Stimulated activated CD4-positive, alpha-beta T cell treated with anti-CD3 and anti-CD28 coated beads, Interleukin-15, amount 100 ng/mL, for 48 hours (primary cell): ENCODE results near the gene PMEPA1.

ENCODE experiments used
- DNase-seq, 2 donors: peaks; one replicate each; pipeline ENCODE4 v3.0.0-alpha.2; 2020; ENCODE audit warnings: low read depth in 2 of 2

Gene PMEPA1

DNA sequence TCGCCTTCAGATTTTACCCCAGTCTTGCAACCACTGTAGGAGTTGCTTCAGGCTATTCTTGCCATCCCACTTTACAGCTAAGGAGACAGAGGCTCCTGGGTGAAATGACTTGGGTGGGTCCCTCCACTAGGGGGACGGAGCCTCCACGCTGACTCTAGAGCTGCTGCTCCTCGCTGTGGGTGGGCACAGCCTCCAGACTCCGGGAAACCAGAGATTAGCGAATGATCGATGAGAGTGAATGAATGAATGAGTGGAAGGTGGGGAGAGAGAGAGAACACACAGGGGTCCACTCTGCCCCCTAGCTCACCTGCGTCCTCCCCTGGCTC is 100.0 kb downstream of the PMEPA1 start:
- DNase-seq: no peak

DNA sequence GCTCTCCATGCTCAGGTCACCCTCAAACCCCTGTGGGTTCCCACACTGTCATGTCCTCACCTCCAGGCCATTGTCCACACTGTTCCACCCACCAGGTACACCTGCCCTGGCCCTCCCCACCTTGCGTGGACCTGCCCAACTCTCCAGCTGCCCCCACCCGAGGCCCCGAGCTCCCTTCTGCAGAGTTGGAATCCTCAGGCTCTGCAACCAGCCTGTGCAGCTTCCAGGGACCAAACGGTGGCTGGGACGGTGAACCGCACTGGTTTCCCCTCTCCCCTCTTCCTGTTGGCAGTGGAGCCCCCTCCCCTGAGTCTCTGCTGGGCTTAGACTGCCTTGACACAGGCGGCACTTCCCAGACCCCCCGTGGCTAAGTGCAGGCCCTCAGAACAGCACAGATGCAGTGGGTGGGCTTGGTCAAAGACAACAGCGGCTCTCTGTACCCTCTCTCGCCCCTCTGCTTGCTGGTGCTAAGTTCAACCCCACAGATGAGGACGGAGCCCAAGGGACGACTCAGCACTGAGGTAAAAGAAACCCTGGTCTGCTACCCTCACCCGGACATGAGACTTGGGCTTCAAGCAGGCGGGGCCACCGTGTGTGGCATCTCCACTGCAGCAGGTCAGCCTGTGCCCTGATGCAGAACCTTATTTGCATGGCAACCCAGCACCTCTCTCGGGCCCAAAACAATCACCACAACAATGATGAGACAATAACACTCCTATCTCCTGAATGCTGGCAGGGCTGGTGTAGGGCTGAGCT is 100.6 kb downstream of the PMEPA1 start:
- no peak for DNase-seq

DNA sequence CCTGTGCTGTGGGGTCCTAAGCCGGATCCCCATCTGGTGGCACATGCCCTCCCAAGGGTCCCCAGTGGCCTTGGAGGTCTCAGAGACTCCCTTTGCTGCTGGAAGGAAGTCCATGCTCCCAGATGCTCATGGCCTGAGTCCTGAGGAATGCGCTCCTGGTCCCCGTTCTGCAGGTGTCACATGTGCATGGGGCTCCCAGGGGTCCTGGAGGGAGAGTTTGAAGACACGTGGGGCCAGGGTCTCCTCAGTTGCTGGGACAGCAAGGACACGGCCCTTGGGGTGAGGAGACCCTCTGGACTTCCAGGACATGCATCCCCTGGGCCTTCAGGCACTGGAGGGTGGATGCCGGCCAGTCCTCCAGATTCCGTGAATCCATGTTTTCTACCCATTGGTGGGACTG is 101.3 kb downstream of the PMEPA1 start:
- DNase-seq: no peak

GRCh38 chr20:57605878-57606277 is 103.9 kb downstream of the PMEPA1 start:
- DNase-seq: no peak

DNA sequence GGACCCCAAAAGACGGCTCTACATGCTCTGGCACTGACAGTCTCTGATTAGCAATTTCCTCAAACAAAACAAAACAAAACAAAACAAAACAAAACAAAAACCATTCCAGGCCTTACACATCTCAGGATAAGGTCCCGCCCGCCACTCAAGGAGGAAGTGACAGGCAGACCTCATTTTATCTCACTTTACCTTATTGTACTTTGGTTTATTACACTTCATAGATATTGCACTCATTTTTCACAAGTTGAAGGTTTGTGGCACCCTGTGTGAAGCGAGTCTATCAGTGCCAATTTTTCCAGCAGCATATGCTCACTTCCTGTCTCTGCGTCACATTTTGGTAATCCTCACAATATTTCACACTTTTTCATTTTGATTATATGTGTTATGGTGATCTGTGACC is 104.8 kb downstream of the PMEPA1 start:
- no peak for DNase-seq

- DNase-seq: no peak
Measured at GRCh38 chr20:57603120-57603519, 106.7 kb downstream of the PMEPA1 start.

DNA sequence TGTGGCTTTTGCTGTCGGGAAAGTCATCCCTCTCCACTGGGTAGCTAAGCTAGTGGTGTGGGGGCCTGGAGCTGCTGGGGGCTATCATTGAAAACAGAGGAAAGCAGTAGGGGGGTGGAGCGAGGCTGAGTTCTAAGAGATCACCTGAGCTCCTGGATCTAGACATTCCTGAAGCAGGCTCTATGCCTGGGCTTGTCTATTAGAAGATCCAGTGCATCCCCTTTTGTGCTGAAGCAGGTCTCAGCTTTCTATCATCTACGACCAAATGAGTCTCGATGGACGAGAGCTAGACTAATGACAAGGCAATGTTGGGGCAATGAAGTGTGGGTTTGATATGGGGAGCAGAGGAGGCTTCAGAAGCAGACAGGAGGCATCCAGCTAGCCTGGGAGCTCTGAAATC is 108.1 kb downstream of the PMEPA1 start:
- no peak for DNase-seq

GRCh38 chr20:57601211-57601570 is 108.6 kb downstream of the PMEPA1 start:
- DNase-seq: no peak

DNA sequence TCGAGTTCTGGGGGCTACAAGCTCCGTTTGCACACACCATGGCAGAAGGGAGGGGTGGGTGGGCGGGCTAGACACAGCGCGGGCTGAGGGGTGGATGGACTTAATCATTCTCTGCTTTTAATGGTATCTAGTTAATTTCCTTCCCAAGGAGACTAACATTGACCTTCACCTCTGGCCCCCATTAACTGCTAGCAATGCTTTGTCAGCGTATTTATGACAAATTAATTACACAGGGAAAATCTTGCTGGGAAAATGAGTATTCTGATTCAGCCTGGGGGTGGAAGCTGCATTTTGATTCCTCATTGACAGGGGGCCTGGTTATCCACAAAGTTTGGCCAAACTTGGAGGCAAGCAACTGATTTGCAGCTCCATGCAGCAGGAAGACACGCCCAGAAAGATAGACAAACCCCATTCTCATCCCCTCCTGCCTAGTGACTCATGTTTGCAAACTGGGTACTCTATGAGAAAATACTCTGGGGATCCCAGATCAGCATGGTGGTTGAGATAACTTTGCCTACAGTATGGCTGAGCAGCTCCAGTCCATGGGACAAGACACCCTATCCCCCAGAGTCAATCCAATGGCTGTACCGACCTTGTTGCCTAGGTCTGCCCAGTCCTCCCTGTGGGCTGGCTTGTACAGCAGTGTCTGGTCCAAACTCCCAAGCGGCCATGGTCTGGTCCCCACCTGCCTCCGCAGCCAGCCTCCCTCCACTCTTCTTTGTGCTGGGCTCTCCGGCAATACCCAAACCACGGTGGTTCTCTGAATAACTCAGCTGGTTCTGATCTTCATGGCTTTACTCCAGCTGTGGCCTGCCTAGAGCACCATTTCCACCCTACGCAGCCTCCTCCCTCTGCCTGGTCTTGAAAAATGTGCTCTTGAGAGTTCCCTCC is 109.2 kb downstream of the PMEPA1 start:
- DNase-seq: no peak

GRCh38 chr20:57598491-57598890 is 111.3 kb downstream of the PMEPA1 start:
- no peak for DNase-seq
